GM19372 (cell line): ENCODE data around the gene MAD2L1BP.
A peak's percentile ranks its signal among the peaks of the same experiment; 100 is the strongest.

Experiments
- ATAC-seq: cut with Tn5 transposase; IDR thresholded peaks from one replicate; pipeline ENCODE4 v1.9.1; 2021; ENCODE audit warnings: mild to moderate bottlenecking, low read depth, moderate library complexity; ENCODE audit not compliant: unreplicated experiment

MAD2L1BP gene

DNA sequence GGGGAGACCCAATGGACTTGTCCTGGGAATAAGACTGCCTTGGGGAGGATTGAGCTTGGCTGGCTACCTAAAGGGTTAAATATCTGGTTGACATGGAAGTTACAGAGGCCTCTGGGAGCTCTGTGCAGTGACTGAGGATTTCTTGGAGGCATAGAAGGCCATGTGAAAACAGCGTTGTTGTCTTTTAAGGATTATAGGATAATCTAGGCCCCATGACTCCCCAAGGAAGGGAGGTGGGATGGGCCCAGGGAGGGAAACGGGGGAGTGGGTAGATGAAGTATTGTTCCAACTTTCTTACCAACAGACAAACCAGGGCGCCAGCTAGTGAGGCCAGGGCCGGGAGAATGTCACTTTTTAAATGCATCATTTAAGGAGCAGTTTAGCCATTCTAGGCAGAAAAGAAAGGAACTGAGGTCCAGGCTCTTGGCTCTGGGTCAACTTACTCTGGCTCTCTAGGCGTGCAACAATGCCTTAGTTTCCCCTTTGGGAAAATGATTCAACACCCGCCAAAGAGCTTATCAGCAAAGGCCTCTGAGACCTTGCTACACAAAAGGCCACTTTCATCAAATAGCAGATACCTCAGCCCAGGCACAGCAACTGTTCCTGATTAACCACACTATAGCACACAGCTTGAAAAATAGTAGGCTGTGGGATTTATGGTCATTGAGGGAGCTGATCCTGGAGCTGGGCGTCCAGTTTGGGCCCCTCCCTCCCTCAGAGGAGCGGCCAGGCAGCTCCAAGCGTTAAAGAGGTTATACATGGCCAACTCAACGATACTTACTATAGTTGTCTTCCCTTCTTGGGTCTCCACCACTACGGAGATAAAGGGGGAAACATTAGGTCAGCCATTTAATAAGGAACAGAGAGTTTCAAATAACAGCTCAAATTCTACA lies 44.9 kb downstream of the MAD2L1BP start:
- ATAC-seq: no peak

DNA sequence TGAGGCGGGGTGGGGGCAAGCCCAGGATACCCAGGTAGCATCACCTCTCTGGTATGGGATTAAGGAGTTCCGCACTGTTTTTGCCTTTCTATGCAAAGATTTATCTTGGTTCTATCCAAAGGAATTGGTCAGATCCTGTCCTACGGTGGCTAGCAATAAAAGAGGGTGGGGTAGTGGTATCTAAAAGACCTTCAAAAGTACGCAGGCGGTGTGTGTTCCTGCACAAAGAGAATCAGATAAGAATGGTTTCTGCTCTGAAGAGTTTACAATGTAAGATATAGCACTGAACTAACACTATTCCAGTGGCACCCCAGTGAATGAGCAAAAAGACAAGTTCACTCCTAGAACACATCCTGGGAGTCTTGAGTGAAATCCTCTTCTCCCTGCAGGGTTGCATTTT lies 45.7 kb downstream of the MAD2L1BP start:
- ATAC-seq: no peak

DNA sequence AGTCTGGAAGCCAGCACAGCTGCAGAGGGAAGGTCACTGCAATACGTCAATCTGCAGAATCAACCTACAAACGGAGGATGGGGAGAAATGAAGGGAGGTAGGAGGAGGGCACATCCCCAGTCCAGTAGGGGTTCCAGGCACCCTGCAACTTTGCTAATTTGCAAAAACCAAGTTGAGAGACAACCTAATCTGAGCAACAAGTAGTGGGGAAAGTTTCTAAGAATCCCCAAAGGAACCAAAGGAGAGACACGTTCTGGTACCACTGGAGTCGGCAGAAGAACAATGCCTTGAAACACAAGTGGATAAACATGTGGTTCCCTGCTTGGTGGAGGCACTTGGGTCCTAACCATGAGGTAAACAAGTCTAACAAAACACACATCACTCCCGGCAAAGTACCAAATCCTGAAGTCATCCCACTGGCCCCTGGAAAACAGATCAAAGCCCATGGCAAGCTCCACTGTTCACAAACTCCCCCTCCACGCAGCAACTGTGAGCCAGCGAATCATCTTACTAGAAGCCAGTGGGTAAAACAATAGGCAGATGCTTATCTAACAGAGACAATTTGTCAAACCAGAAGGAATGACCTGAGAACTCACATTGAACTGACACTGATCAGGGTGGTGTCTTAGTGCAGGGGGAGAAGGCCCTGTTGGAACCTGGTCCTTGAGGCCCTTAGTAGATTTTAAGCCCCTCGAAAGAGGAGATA lies 47.2 kb downstream of the MAD2L1BP start:
- no peak for ATAC-seq

DNA sequence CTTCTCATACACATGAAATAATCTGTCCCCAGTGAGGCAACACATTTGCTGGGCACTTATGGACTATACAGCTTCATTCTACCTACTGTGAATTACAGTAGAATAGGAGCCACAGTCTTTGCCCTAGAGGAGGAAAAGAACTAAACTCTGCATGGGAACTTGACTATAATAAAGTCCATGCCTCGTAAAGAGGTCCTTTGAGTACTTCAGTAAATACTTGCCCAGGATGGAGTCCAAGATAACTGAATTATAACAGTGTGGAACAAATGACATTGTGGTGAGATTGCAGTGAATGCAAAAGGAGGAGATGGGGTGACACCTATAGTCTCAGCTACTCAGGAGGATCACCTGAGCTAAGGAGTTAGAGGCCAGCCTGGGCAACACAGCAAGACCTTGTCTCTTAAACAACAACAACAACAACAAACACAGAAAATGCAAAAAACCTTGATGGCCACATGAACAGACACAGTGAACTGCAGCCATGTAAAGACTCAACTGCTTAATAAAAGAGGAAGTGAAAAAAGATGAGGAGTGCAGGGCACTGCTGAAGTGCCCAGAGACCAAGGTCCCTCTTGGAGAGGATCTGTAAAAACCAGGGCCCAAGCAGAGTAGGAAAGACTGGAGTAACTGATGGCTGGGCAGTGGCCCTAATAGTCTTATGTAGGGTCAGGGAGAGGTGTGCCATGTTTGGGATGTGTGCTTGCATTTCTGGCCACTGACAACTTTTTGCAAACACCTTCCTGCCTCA lies 48.2 kb downstream of the MAD2L1BP start:
- no peak for ATAC-seq

DNA sequence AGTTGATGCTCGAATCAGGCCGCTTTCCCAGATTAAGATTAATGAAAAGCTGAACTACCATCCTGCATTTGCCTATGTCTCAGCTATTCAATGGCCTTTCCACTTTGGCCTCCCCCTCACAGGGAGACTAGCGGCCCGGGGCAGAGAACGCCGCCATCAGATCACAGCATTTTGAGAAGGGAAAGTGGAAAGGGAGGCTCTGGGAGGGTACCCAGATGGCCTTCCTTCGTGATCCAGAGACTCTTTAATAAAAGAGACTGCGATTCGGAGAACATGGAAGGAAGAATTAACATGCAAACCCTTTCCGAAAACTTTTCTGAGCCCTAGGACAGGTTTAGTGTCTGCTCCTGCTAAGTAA lies 51.4 kb downstream of the MAD2L1BP start:
- ATAC-seq: no peak

DNA sequence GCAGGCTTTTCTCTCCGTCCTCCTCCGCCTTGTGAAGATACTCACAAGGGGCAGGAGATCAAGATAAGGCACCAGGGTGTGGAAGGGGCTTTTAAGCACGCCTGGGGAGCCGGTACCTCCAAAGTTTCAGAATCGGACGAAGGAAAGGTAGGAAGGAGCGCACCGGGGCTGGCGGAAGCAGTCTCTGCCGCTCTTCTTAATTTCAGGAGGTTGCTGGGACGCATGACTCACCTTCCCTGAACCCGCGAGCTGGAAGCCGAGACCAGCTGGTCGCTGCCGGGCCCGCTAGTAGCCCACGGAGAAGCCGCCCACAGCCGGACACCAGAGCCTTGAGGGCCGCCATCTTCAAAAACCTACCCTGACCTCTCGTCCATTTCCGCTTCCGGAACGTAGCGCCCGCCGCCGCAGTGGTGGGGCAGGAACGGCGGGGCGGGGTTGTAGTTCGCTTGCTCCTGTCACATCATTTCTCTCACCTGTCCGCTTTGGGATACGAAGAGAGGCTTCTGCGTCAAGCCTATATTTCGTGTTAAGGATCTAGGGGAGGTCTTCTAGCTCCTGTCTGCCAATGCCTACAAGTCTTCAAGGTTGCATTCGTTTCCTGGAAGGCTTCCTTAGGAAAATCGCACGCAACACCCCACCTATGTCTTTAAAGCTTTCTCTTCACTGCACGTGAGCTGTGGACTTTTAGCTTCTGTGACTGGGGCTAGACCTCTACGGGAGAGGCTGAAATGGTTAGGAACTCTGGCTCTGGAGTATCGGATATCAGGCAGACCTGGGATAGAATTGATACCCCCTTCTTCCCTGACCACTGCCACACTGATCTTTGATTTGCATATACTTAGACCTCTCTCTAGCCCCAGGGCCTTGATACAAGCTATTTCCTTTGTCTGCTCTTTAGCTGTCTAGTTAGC lies 52.1 kb downstream of the MAD2L1BP start, which contains the start of gene MRPS18A:
Gene MRPS18A (minus strand): TSS at position 355 of the 911 bp plus-strand sequence. CDS start 12 bp downstream, at position 343.
- peak; percentile 91 for ATAC-seq

DNA sequence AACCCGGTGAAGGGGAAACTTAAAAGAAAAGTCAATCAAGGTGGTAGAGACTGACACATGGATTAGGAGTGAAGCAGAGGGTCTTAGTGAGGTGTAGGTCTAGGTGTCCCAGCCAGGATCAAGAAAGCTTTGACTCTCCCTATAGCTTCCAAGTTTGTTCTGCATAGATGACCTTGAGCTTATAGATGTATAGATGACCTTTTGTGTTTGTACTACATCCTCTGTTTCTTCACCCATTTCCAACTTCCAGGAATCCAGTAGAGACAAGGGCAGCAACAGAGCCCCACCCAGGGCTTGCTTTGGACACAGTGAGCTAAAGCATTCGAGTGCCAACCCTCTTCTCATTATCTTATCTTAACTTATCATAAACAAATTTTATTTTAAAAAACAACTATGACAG lies 53.8 kb downstream of the MAD2L1BP start:
- no peak for ATAC-seq
